Duodenal mucosa (tissue), 2 donors: ENCODE results near the gene ARHGAP40.
"Not testable (repeated sequence)": the region's sequence is repeated elsewhere in the genome, so short reads cannot be mapped to it uniquely, and the experiment has no call there.

Experiments used
- H3K27ac ChIP-seq: one replicate; pipeline ENCODE4 v1.7.0; 2013; ENCODE audit warnings: low read depth, low read length
- H3K27me3 ChIP-seq, 2 donors: one replicate each; pipeline ENCODE4 v1.7.0; 2013; ENCODE audit warnings: low read length in 2 of 2, control low read depth in 1 of 2; ENCODE audit not compliant: insufficient read depth in 2 of 2, control insufficient read depth in 1 of 2
- H3K36me3 ChIP-seq, 2 donors: one replicate each; pipeline ENCODE4 v1.7.0; 2013; ENCODE audit warnings: low read length in 2 of 2, control low read depth in 1 of 2; ENCODE audit not compliant: insufficient read depth in 2 of 2, control insufficient read depth in 1 of 2
- H3K4me1 ChIP-seq, 2 donors: one replicate each; pipeline ENCODE4 v1.7.0; 2013; ENCODE audit warnings: low read length in 2 of 2, control low read depth in 1 of 2; ENCODE audit not compliant: insufficient read depth in 2 of 2, control insufficient read depth in 1 of 2
- H3K4me3 ChIP-seq, 2 donors: one replicate each; pipeline ENCODE4 v1.7.0; 2013; ENCODE audit warnings: low read length in 2 of 2, low read depth in 1 of 2
- H3K9ac ChIP-seq, 2 donors: one replicate each; pipeline ENCODE4 v1.7.0; 2013; ENCODE audit warnings: low read length in 2 of 2, low read depth in 1 of 2
- H3K9me3 ChIP-seq, 2 donors: one replicate each; pipeline ENCODE4 v1.7.0; 2013; ENCODE audit warnings: low read length in 2 of 2, control low read depth in 1 of 2; ENCODE audit not compliant: control insufficient read depth in 1 of 2

ARHGAP40 gene

DNA sequence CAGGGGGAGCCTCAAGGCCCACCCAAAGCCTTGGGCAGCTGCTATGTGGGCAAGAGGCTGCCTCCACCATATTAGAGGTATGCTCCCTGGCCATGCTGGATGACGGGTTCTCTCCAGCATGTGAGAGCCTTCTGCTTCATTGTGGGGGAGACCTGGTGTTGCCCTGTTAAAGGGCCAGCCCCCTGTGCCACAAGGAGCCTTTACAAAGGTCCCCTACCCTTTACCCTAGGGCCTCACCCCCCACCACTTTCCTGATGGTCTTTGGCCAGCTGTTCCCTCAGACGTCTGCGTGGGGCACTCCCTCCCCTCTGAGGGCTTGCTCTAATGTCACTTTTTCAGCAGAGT is 15.5 kb upstream of the ARHGAP40 start:
- no peak overlapping the region for H3K27ac ChIP-seq
- no peaks in the 10 kb centered on the region for H3K36me3 ChIP-seq
- no peaks in the 10 kb centered on the region for H3K27me3 ChIP-seq
- H3K4me3 ChIP-seq = no peak overlapping the region
- H3K4me1 ChIP-seq = no peaks in the 10 kb centered on the region
- no peak overlapping the region for H3K9ac ChIP-seq
- no peaks in the 10 kb centered on the region for H3K9me3 ChIP-seq

DNA sequence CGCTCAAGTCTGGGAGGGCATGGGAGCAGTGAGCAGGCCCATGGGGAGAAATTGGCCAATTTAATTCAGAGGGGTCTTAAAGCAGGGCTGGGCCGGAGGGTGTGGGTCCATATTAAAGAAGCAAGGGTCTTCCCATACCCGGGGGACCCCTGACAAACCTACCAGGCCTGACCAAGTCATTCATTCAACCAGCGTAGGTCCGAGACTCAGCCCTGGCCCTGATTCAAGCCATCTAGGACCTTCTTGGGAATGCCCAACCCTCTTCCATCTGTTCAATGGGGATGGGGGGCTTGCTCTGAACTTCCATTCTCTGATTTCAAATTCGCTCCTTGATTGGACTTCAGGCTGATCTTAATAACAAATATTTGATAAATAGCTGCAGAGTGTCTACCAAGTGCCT is 13.3 kb upstream of the ARHGAP40 start:
- Histone ChIP-seq H3K9ac (no peak overlapping the region), H3K4me3 (no peak overlapping the region), H3K36me3 (no peaks in the 10 kb centered on the region), H3K4me1 (no peaks in the 10 kb centered on the region), H3K9me3 (no peaks in the 10 kb centered on the region), H3K27ac (no peak overlapping the region), H3K27me3 (no peaks in the 10 kb centered on the region)

DNA sequence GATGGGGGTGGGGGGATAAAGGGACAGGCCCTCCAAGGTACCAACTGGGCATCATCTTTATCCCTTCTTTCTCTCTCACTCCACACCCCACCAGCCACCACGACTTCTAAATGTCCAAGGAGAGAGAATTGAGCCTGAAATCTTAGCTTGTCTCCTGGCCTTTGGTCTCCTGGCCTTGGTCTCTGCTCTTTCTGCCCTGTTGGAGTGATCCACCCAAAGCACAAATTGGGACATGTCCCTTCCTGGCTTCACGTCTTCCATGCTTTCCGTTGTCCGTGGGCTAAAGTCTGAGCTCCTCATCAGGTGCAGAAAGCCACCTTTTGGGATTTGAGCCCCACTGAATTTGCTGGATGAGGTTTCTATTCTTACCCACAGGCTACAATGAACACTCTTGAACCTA is 12.3 kb upstream of the ARHGAP40 start:
- H3K36me3 ChIP-seq = no peaks in the 10 kb centered on the region
- H3K27ac ChIP-seq = no peak overlapping the region

DNA sequence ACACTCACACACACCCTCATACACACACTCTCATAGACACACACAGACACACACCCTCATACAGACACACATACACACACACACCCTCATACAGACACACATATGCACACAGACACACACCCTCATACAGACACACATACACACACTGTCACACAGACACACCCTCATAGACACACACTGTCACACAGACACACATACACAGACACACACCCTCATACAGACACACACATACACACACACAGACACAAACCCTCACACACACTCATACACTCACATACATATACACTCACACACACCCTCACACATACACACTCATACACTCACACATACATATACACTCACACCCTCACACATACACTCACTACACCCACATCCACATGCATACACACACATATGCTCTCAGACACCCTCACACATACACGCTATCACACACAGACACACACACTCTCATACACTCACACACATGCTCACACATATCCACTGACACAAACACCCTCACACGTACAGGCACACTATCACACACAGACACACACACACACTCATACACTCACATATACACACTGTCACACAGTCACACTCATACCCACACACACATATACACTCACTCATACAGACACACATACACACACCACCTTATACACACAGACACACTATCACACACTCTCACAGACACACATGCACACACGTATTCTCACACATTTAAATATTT is 11.5 kb upstream of the ARHGAP40 start:
- H3K9me3 ChIP-seq = no peaks in the 10 kb centered on the region
- no peaks in the 10 kb centered on the region for H3K36me3 ChIP-seq
- no peak overlapping the region for H3K9ac ChIP-seq
- no peaks in the 10 kb centered on the region for H3K4me1 ChIP-seq
- H3K27me3 ChIP-seq = no peaks in the 10 kb centered on the region
- H3K4me3 ChIP-seq = no peak overlapping the region
- H3K27ac ChIP-seq = no peak overlapping the region

More for the DNA sequence above, 12.3 kb upstream of the ARHGAP40 start:
- H3K9me3 ChIP-seq = no peaks in the 10 kb centered on the region
- H3K4me3 ChIP-seq = no peak overlapping the region
- no peaks in the 10 kb centered on the region for H3K27me3 ChIP-seq
- no peak overlapping the region for H3K9ac ChIP-seq
- no peaks in the 10 kb centered on the region for H3K4me1 ChIP-seq

DNA sequence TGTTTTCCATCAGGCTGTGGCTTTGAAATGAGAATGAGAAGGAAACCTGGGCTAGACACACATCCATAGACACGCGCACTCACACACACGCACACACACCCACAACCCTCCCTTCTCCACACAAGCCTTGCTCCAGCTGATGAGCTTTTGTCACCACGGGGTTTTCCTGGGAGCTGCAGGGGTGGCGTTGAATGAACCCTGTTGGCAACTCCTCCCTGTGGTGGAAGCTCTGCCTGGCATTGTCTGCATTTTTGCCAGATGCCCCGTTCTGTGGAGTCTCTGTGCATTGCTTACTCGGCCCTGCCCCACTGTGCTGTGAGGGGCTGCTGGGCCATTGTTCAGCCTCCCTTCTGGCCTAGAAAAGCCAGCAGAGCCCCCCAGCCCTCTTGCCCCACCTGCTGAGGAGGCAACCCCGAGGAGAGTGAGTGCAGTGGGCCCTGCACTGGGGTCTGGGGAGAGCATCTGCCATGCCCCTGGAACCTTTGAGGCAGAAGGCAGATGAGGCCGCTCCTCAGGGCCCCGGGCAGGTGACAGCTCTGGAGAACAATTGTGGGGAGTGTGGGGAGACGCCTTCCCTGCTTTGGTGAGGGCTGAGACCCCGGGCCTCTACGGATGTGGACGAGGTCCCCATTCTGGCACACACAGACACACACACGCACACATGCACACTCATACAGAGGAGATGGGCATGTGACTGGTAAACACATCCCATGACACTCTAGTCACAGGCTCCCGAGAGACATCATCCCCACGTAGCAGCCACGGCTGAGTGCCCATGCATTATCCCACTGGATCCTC is 10.7 kb upstream of the ARHGAP40 start:
- H3K27me3 ChIP-seq = no peaks in the 10 kb centered on the region
- H3K9me3 ChIP-seq = no peaks in the 10 kb centered on the region
- no peak overlapping the region for H3K4me3 ChIP-seq
- no peak overlapping the region for H3K27ac ChIP-seq
- no peaks in the 10 kb centered on the region for H3K4me1 ChIP-seq
- no peaks in the 10 kb centered on the region for H3K36me3 ChIP-seq
- no peak overlapping the region for H3K9ac ChIP-seq

DNA sequence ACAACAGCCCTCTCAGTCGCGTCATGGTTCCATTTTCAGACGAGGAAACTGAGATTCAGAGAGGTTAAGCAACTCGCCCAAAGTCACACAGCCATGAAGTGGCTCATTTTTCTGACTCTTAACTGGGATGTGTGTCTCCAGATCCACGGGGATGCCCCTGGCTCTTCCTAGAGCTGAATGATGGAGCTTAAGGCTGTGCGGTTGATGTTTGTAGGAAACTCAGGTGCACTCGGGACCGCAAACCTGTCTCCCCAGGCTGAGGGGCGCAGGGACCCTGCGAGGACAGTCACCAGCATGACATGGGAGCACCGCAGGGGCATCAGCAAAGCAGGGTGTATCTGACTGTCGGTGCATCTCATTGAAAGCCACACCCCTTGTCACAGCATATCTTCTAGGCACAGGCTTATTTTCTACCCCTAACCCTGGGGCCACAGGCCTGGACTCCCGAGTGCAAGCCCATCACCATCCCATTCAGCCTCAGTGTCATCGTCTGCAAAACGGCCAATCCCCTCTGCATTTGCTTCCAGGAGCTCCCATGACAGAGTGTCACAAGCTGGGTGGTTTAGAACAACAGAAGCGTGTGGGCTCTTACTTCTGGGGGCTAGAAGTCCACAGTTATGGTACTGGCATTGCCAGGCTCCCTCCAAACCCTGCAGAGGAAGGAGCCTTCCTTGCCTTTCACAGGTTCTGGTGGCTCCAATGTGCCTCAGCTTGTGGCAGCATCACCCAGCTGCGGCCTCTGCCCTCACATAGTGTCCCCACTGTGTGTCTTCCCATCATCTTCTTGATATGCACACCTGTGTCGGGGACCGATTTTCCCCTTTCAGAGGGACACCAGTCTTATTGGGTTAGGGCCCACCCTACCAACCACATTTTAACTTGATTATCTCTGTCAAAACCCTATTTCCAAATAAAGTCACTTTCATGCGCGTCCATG is 9.9 kb upstream of the ARHGAP40 start:
- H3K9ac ChIP-seq = no peak overlapping the region
- H3K27ac ChIP-seq = no peak overlapping the region
- H3K4me3 ChIP-seq = no peak overlapping the region
- no peaks in the 10 kb centered on the region for H3K27me3 ChIP-seq
- H3K4me1 ChIP-seq = no peaks in the 10 kb centered on the region
- H3K36me3 ChIP-seq = no peaks in the 10 kb centered on the region
- H3K9me3 ChIP-seq = no peaks in the 10 kb centered on the region

DNA sequence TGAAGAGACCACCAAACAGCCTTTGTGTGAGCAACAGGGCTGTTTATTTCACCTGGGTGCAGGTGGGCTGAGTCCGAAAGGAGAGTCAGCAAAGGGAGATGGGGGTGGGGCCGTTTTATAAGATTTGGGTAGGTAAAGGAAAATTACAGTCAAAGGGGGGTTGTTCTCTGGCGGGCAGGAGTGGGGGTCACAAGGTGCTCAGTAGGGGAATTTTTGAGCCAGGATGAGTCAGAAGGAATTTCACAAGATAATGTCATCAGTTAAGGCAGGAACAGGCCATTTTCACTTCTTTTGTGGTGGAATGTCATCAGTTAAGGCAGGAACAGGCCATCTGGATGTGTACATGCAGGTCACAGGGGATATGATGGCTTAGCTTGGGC is 9.2 kb upstream of the ARHGAP40 start:
- H3K4me3 ChIP-seq, H3K36me3 ChIP-seq: not testable (repeated sequence)

DNA sequence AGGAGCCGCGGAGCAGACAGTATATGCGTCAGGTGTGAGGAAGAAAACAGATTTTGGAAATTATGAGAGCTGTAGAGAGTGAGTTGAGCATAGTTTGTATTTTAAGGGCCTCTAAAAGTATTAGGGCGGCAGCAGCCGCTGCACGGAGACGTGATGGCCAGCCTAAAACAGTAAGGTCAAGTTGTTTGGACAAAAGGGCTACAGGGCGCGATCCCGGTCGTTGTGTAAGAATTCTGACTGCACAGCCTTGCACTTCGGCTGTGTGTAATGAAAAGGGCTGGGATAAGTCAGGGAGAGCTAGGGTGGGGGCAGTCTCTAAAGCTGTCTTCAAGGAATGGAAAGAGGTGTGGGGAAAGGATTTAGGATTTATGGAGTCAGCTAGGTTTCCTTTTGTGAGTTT is 7.3 kb upstream of the ARHGAP40 start:
- not testable (repeated sequence) for H3K9me3 ChIP-seq, H3K27ac ChIP-seq, H3K9ac ChIP-seq, H3K4me3 ChIP-seq, H3K27me3 ChIP-seq, H3K36me3 ChIP-seq, H3K4me1 ChIP-seq

More for the DNA sequence above, 9.2 kb upstream of the ARHGAP40 start:
- H3K27ac ChIP-seq, H3K4me1 ChIP-seq, H3K9ac ChIP-seq, H3K27me3 ChIP-seq, H3K9me3 ChIP-seq: not testable (repeated sequence)

DNA sequence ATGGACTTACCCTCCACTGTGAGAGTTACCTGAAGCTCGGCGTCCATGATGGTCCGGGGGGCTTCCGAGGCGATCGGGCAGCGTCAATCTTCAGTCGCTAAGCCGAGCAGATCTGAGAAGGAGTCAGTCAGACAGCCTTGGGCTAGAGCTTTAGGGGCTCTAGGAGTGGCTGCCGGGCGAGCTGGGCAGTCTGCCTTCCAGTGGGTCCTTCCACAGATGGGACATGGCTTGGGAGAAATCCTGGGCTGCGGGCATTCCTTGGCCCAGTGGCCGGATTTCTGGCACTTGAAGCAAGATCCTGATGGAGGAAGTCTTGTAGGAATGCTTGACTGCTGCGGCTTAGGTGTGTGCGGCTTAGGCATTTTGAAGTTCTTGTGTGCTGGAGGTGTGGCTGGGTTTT is 5.7 kb upstream of the ARHGAP40 start:
- not testable (repeated sequence) for H3K36me3 ChIP-seq, H3K4me3 ChIP-seq, H3K9ac ChIP-seq, H3K4me1 ChIP-seq, H3K9me3 ChIP-seq, H3K27ac ChIP-seq
- H3K27me3 ChIP-seq = peaks cover 11 to 17% of the 10 kb centered on the region in 2 donors

DNA sequence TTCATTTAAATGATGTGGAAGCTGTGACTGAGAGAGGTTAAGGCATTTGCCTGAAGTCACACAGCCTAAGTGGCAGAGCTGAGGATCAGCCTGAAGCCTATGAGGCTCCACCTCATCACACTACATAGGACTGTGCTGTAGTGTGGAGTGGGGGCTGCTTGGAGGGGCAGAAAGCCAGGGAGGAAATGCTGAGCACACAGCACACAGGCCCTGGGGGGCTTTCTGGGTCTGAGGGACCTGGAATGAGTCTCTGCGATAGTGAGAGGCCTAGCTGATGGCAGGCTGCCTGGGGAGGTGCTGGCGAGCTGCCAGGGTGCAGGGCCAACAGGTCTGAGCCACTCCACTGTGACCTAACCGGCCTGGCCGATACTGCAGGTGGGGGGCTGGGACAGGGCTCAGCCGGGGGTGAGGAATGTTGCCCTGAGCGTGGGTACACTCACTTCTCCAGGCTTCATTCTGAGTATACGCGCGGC is 2.2 kb upstream of the ARHGAP40 start:
- peaks cover 32 to 45% of the 10 kb centered on the region in 2 donors for H3K27me3 ChIP-seq
- H3K4me1 ChIP-seq = no peaks in the 10 kb centered on the region
- no peaks in the 10 kb centered on the region for H3K9me3 ChIP-seq
- H3K9ac ChIP-seq = no peak overlapping the region
- H3K27ac ChIP-seq = no peak overlapping the region
- H3K4me3 ChIP-seq = no peak overlapping the region
- H3K36me3 ChIP-seq = no peaks in the 10 kb centered on the region
